Measurements from ENCODE around the gene SYNGR3. TPM values are rescaled to one million over a fixed set of nuclear protein-coding genes. Genes with fewer than 3 reads are reported as not detected.
"Not testable (repeated sequence)": the region's sequence is repeated elsewhere in the genome, so short reads cannot be mapped to it uniquely, and the experiment has no call there.

The SYNGR3 gene
- total RNA-seq, 4 donors from 2014 or later = 1.3 to 3.9 (median 3.3) TPM; not detected in 1

- no peaks in the 10 kb centered on the region for H3K27me3 ChIP-seq
- H3K4me1 ChIP-seq = peaks cover 0 to 6% (median 3%) of the 10 kb centered on the region in 4 donors
- no peak overlapping the region for H3K27ac ChIP-seq
- no peaks in the 10 kb centered on the region for H3K36me3 ChIP-seq
- H3K4me3 ChIP-seq = no peak overlapping the region
- DNase-seq = no peak
- no peak for TF ChIP-seq POLR2A (IDR thresholded peaks at IDR 0.05)
- TF ChIP-seq CTCF (IDR thresholded peaks at IDR 0.05) = no peak
- no peaks in the 10 kb centered on the region for H3K9me3 ChIP-seq
These were observed 42.5 kb upstream of the SYNGR3 start for GRCh38 chr16:1947369-1947670.

- H3K9me3 ChIP-seq = no peaks in the 10 kb centered on the region
- TF ChIP-seq CTCF (IDR thresholded peaks at IDR 0.05) (no peak), POLR2A (IDR thresholded peaks at IDR 0.05) (no peak)
- no peaks in the 10 kb centered on the region for H3K27me3 ChIP-seq
- no peaks in the 10 kb centered on the region for H3K36me3 ChIP-seq
- H3K4me3 ChIP-seq = no peak overlapping the region
- H3K27ac ChIP-seq = no peak overlapping the region
- no peak for DNase-seq
- no peaks in the 10 kb centered on the region for H3K4me1 ChIP-seq
These were observed 40.3 kb upstream of the SYNGR3 start for GRCh38 chr16:1949507-1949906.

- Histone ChIP-seq H3K4me3 (no peak overlapping the region), H3K9me3 (no peaks in the 10 kb centered on the region), H3K36me3 (no peaks in the 10 kb centered on the region), H3K4me1 (no peaks in the 10 kb centered on the region), H3K27ac (no peak overlapping the region), H3K27me3 (no peaks in the 10 kb centered on the region)
- no peak for TF ChIP-seq POLR2A (IDR thresholded peaks at IDR 0.05)
- TF ChIP-seq CTCF (IDR thresholded peaks at IDR 0.05) = no peak
- DNase-seq = no peak
These were observed 39.7 kb upstream of the SYNGR3 start for GRCh38 chr16:1950047-1950446.

- Histone ChIP-seq H3K36me3 (no peaks in the 10 kb centered on the region), H3K4me1 (no peaks in the 10 kb centered on the region), H3K9me3 (no peaks in the 10 kb centered on the region), H3K27ac (no peak overlapping the region), H3K27me3 (no peaks in the 10 kb centered on the region), H3K4me3 (no peak overlapping the region)
- TF ChIP-seq POLR2A (IDR thresholded peaks at IDR 0.05) = no peak
- TF ChIP-seq CTCF (IDR thresholded peaks at IDR 0.05) = no peak
- no peak for DNase-seq
These were observed 39.2 kb upstream of the SYNGR3 start for GRCh38 chr16:1950559-1950958.

GRCh38 chr16:1953734-1954133 lies 36.0 kb upstream of the SYNGR3 start:
- Histone ChIP-seq H3K9me3 (no peaks in the 10 kb centered on the region), H3K4me3 (no peak overlapping the region), H3K27me3 (no peaks in the 10 kb centered on the region), H3K27ac (no peak overlapping the region), H3K36me3 (no peaks in the 10 kb centered on the region), H3K4me1 (peaks cover 0 to under 1% (median under 1%) of the 10 kb centered on the region in 4 donors)
- no peak for TF ChIP-seq POLR2A (IDR thresholded peaks at IDR 0.05)
- no peak for TF ChIP-seq CTCF (IDR thresholded peaks at IDR 0.05)
- no peak for DNase-seq

GRCh38 chr16:1957434-1958142 lies 32.2 kb upstream of the SYNGR3 start:
- not testable (repeated sequence) for DNase-seq, H3K27me3 ChIP-seq

GRCh38 chr16:1958143-1958491 lies 31.7 kb upstream of the SYNGR3 start:
- H3K4me3 ChIP-seq, H3K9me3 ChIP-seq, DNase-seq, H3K27me3 ChIP-seq, H3K27ac ChIP-seq: not testable (repeated sequence)
- Histone ChIP-seq H3K4me1 (peaks cover 0 to 27% (median 18%) of the 10 kb centered on the region in 4 donors), H3K36me3 (peaks cover 0 to 24% (median 0%) of the 10 kb centered on the region in 3 donors)

More at GRCh38 chr16:1957434-1958142, 32.2 kb upstream of the SYNGR3 start:
- not testable (repeated sequence) for H3K4me3 ChIP-seq, H3K27ac ChIP-seq, H3K9me3 ChIP-seq
- H3K36me3 ChIP-seq = peaks cover 0 to 19% (median 0%) of the 10 kb centered on the region in 3 donors
- H3K4me1 ChIP-seq = peaks cover 0 to 22% (median 16%) of the 10 kb centered on the region in 4 donors
